ENCODE results near the gene WNT11.

The WNT11 gene

DNA sequence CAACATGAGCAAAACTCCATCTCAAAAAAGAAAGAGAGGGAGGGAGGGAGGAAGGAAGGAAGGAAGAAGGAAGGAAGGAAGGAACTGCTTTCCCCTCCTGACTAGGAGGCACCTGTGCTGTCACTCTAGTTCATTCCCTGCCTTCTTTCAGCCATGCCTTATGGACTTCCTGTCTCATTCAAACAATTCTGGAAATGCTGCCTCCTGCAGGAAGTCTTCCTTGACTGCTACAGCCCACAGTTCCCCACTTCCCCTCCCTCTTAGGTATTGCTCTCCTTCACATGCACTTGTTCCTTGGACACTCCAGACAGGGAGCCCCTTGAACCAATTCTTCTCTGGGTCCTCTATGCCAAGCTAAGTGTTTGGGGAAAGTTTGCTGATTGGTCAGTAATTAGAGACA is 31.6 kb upstream of the WNT11 start:
- no peak for DNase-seq (ENCODE audit: low read depth, low spot score)

DNA sequence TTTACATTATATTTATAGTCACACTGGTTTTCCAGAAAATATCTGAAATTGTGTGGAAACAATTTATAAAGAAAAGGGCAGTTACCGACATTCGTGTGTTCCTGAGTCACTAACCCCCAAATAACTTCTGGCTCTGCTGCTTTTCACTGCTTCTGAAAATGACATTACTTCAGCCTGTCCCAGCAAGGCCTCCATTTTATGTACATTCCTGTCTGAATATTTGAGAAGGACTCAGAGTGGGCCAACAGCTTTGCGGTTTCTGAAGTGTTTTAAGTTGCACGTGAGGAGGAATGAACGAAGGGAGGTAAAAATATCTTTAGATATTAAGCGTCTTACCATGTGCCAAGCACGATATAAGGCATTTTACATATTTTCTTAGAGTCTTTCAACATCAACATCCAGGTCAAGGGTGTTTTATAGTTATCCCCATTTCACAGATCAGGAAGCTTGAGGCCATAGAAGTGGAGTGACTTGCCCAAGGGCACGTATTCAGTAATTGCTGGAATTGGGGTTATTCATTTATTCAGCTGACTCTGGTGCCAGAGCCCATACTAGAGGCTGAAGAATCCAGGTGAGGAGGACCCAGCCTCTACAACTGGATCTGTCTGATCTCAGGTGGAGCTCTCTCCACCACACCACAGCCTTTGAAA is 30.8 kb upstream of the WNT11 start:
- no peak for DNase-seq (ENCODE audit: low read depth, low spot score)

DNA sequence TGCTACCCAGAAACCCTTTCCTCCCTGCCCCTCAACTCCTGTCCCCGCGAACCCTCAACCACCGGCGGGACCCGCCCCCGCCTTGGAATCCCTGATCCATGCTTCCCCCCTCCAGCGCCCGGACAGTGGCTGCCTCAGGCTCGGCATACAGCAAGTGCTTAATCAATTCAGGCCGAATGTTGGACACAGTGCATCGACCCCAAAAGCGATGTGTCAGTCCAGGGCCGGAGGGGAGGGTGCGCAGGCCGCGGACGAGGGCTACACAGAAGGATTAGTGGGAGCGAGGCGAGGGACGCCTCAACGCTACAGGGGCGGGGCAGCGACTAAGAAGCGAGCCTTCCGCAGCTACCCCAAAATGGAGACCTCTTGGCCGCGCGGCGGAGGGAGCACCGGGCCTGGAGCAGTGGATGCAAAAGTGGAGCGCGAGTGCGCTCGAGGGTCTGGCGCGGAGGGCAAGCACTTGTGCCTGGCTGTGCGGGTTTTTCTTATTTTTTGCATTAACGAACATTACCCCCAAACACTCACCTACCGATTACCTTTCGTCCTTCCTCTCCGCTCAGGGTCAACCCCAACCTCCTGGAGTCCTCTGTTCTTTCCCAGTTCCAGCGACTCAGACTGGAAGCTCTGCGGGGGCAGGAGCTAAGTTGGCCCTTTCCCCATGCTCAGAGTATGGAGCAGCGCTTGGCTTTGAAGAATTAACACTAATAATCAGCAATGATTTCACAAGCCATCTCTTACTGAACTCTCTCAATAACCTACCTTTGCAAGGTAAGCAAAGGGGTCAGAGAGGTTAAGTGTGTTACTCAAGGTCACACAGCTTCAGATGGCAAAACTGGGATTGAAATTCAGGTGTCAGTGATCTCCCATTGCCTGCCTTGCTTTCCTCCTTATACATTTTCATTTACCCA is 30.0 kb upstream of the WNT11 start:
- peak; percentile 24 for DNase-seq (ENCODE audit: low read depth, low spot score)

DNA sequence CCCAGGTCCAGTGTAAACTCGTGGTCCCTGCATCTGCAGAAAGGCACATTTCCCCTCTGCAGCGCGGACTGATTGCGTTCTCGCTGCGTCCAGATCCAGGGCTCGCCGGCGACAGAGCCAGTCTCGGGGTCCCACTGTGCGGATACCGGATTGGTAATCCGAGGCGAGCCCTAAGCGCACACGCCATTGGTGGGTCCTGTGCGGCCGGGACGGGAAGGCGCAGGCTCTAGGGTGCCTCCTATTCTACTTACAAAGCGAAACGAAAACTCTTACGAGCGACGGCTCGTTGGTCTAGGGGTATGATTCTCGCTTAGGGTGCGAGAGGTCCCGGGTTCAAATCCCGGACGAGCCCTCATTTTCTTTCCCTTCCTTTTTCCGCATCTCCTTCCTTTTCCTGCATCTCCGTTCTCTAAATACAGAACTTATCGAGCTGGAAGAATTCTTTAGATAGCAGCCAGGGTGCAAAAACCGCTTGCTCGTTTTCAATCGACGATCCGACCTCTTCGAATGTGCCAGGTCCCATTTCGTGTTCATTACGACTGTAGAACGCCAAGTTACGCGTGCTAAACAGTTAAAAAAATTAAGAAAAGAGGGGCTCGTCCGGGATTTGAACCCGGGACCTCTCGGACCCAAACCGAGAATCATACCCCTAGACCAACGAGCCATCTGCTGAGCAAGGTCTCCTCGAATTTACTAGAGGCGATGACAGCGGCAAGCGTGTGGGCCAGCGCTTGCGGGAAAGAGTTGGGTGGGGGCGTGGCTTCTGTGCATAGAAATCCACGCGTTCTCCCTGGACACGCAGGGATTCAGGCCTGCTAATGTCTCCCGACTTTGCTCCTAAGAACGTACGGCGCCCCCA is 29.2 kb upstream of the WNT11 start:
- DNase-seq (ENCODE audit: low read depth, low spot score): peak; percentile 80

DNA sequence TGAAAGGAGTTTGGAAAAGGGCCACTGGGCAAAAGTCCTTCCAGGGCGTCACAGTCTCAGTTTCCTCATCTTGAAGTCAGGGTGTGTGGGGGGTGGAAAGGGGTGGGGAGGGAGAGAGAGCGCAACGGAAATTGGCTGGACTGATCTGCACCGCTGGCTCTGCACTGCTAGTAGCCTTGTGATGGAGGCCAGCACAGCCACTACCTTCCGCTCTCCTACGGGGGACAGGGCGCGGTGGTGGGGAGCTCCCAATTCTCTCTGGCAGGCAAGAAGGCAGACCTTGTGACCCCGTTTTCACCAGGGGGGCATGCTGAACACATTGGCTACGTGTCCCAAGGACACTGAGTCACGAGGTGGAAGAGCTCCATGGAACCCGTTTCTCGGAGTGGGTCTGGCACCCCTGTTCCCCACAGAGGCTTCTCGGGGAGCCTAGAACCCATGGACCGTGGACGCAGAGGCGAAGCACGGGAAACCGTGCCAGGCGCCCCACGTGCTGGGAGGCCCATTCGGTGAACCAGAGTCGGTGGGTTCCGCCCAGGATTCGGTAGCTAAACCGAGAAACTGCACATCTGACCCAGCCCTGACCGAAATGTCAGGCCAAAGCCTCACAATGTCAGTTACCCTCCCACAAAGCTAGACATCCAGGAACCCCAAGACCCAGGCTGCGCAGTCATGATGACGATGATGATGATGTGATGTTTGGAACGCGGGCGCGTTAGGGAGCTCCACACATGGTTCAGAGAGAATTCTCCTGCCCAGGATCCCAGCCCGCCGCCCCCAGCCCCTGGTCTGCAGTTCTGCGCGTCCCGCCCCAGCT is 28.3 kb upstream of the WNT11 start:
- DNase-seq (ENCODE audit: low read depth, low spot score): no peak

DNA sequence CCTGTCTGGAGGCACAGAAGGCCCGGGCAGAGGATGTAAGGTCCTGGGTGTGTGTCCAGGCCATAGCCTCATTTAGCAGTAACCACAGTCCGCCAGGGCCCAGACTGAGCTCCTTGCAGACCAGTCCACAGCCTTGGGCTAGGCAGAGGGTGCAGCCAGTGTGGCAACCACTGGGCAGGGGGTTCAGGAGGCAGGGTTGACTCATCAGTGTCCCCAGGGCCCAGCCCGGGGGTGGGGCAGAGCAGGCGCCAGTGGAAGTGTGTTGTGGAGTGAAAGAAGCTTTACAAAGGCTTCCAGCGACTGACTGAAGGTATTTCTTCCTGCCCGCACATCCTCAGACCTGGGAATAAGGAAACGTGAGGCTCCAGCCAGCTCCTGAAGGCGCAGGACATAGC is 27.7 kb upstream of the WNT11 start:
- DNase-seq (ENCODE audit: low read depth, low spot score): no peak

DNA sequence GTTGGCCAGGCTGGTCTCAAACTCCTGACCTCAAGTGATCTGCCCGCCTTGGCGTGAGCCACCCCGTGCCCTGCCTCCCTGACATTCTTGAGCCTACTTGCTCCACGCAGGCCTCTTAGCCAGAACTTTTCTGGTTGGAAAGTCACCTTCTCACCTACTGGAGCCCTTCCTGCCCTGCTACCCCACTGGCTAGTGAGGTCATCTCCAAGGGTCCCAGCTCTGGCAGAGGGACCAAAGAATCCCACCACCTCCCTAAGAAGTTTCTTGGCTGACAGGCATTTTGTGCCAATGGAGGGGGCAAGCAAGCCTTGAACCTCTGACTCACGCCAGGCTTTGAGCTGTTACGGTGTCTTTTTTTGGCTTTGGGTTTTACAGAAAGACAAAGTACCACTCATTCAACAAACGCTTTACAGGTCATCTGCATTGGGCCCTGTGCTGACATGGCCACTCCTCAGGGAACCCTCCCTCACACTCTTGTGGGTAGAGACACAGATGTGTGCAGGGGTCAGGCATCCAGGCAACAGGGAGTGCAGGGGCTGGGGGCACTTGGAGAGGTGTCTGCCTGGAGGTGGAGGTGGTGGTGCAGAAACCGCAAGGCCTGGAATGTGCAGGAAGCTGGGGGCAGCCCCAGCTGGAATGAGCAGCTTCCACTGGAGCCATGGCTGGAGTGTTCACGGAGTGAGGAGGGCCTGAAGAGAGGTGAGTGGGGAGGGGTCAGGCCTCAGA is 27.1 kb upstream of the WNT11 start:
- no peak for DNase-seq (ENCODE audit: low read depth, low spot score)

DNA sequence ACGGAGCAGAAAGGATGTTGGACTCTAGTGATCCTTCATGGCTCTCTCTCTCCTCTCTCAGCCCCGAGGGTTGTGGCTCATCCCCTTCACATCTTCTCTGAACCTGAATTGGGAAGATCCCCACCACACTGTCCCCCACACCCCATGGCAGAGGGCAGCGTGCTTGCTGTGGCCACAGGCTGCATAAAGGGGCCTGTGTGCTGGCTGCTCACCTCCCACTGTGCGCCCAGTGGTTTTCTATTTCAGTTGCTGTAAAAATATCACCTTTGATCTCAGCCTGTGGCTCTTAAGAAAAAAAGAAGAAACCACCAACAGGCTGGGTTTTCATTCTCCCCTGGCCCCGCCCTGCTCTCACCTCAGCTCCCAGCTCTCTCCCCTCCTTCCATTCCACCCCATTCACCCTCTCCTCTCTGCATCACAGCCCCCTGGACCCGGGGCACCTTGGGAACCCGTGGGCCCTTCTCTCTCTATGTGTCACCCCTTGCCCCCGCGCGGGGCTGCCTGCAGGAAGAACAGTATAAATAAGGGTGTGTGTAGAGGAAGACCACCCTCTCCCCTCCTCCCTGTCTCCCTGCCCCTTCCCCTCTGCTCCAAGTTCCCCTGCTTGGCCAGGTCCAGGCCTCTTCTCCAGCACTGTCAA is 25.8 kb upstream of the WNT11 start:
- no peak for DNase-seq (ENCODE audit: low read depth, low spot score)

DNA sequence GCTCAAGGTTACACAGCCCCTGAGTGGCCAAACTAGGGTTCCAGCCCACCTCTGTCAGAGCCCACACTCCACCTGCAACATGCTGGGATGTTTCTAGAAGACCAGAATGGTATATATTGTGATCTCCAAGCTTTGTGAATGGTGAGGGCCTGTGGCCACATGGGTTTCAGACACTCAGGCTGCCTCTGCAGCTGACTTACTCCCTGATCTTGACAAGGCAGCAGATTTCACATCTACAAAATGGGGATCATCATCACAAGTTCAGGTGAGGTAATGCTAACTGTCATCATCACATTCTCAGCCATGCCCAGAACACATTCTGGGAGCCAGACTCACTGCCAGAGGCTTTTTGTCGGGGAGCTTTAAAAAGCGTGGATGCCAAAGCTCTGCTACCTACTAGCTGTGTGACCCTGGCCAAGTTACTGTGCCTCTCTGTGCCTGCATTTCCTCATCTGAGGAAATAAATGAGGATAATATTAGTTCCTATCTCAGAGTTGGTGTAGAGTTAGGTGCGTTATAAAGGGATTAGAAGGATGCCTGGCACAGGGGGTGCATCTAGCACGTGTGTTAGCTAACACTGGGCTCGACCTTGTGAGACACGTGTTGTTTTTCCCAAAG is 24.9 kb upstream of the WNT11 start:
- DNase-seq (ENCODE audit: low read depth, low spot score): no peak

DNA sequence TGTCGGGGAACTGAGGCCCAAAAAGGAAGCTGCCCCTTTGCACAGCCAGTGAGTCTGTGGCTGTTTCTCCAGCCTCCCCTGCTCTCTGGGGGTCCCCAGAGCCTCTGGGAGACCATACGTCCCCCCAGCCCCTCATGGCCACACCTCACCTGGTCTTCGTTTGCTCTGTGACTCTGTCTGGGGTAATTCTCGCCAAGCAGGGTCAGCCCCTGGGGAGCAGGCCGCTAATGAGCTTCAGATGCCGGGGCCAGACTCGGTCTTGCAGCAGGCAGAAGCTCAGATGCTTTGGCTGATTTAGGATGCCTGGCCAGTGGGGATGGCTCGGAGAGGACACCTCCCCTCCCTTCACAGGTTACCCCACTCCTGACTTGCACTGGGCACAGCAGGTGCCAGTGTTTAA is 24.1 kb upstream of the WNT11 start:
- DNase-seq (ENCODE audit: low read depth, low spot score): no peak

DNA sequence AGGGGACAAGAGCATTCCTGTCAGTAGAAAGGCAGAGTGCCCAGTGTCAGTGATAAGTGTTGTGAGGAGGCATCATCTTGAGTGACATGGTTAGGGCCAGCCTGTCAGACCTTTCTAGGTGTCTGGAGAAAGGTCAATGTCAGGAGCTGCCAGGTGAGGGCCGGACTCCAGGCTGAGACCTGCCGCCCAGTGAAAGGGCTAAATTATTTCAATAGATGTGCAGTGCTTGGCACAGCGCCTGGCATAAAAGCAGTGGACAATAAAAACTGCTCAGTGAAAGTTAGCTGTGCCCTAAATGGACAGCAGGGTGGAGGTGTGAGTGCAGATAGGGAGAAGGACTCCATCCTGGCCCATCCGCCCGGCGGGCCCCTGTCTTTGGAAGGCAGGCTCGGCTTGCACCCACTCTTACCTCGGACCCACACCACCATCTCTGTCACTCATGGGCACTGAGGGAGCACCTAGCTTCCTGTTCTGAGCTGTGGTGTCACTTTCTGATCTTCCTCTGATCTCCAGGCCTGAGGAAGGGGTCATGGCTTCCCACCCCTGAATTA is 23.5 kb upstream of the WNT11 start:
- DNase-seq (ENCODE audit: low read depth, low spot score): no peak

DNA sequence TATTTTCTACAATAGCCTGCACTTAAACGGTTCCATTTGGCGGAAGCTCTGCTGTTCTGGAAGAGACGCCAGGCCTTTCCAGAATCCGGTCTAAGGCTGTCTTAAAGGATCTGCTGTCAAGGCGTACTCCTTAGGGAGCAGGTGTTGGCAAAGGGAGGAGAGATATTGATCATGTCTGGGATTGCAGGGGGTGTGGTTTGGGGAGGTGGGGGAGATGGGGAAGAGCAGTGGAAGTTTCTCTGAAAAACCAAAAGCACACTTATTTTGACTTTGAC is 22.5 kb upstream of the WNT11 start:
- DNase-seq (ENCODE audit: low read depth, low spot score): no peak

DNA sequence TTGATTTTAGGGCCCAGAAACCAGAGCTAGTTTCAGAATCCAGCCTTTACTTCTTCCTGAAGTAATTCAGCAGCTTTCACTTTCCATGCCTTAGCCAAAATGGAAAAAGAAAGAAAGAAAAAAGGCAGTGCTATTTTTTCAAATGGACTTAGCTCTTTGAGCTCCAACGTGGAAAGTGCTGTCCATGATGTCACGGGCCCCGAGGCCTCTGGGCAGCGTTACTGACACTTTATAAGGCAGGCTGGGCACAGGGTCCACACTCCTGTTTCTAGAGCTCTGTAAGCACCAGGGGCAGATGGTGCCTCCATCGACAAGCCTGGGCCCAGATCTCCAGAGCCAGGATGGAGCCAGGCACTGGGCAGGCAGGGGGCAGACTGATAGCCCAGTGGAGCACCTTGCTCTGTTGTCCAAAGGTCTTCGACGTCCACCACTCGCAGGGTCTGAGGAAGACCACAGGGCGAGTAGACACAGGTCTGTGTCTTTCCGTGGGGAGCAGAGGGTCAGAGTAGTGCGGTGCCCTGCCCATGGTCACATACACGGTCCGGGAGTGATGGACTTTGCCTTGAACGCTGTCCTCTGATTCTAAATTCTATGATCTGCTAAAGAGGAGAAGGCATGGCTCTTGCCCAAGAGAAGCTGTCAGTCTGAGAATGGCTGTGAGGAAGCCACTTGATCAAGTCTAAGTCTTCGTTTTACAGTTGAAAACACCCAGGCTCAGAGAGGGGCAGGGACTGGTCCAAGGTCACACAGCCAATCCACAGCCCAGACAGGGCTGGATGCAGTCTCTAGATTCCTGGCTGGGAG is 22.0 kb upstream of the WNT11 start:
- DNase-seq (ENCODE audit: low read depth, low spot score): no peak

DNA sequence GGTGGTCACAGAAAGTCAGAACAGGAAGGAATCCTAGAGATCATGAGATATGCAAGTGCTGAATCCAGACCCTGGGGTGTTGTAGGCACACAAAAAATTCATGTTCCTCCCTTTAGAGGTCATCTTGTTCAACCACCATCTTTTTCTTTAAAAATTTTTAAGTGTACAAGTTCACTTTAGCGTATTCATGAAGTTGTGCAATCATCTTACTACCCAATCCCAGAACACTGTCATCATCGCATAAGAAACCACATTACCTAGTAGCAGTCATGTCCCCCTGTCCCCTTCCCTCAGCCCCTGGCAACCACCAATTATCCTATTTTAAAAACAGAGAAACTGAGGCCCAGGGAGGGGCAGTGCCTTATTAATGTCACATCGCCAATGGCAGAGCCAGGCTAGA is 20.3 kb upstream of the WNT11 start:
- no peak for DNase-seq (ENCODE audit: low read depth, low spot score)

DNA sequence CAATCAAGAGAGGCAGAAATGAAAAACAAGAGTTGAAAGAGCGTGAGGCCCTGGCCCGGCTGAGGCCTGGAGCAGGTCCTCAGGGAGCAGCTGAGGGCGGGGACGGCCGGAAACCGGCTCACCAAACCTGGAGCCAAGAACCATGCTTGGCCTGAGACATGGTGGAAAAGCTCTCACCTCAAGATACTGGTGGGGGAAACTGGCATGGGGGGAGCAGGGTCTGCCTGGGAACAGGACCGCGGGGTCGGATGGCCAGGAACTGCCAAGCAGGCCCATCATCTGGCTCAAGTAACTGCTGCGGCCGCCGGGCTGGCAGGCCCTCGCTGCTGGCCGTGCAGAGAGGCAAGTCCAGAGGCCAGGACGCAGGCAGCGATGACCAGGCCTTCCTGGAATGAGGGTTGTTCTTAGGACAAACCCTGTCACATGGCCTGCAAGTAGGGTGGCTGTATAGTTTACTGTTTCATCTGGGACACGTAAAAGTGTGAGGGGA is 18.9 kb upstream of the WNT11 start:
- DNase-seq (ENCODE audit: low read depth, low spot score): no peak

DNA sequence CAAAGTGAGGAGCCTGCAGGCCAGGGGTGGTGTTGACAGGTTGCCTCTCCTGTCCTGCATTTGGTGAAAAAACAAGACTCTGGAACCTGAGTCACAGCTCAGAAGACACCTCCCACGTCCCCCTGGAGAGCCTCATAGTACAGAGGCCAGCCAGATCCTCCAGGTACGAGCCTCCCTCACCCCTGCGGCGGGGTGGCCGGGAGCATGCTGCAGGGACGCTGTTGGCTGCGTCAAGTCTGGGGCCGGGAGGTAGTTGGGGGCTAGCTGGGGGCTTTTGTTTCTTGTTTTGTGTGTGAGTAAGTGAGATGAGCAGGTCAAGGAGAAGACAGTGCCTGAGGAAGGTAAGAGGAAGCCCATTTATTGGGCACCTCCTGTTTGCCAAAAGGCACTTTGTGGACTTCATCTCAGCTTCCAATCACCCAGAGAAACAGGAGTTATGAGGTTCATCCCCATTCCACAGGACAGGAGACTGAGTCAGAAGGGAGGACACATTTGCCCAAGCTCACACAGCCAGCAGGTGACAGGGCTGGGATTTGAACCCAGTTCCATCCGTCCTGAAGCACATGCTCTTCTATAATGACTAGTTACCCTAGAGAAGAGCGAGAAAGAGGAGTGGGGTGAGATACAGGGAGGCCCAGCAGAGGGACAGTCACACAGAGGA is 18.3 kb upstream of the WNT11 start:
- no peak for DNase-seq (ENCODE audit: low read depth, low spot score)

DNA sequence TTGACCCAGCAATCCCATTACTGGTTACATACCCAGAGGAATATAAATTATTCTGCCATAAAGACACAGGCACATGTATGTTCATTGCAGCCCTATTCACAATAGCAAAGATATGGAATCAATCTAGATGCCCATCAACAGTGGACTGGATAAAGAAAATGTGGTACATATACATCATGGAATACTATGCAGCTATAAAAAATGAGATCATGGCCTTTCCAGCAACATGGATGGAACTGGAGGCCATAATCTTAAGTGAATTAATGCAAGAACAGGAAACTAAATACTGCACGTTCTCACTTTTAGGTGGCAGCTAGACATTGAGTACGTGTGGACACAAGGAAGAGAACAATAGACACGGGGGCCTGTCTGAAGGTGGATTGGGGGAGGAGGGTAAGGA is 15.1 kb upstream of the WNT11 start:
- no peak for DNase-seq (ENCODE audit: low read depth, low spot score)

DNA sequence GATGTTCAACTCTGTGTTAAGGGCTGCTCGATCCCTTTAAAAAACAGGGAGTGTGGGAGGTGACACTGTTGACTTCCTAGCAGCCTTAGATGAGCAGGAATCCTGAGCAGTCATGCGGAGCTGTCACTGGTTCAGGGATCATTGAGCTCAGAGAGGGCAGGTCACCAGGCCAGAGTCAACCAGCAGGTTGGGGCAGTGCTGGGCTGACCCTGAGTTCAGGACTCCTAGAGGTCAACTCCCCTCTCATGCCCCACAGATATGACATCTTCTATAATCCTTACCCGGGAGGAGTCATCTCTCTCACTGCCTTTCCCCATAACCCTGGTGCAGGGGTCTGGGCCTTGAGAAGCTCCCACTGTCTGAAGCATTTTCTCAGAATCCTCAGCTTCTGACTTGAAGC is 12.9 kb upstream of the WNT11 start:
- no peak for DNase-seq (ENCODE audit: low read depth, low spot score)

All from activated naive CD8-positive, alpha-beta T cell treated with anti-CD3 and anti-CD28 coated beads, Interleukin-2, amount 50 U/mL, for 16 hours (primary cell).